Neural cell (in vitro differentiated cells): ENCODE data around the gene SLC29A1. TPM values are rescaled to one million over a fixed set of nuclear protein-coding genes. Genes with fewer than 3 reads are reported as not detected.

Experiments used
- H2AFZ ChIP-seq: fragments of 200-600, 300-800 bp; sonication (generic), shearing (Covaris generic); 2 replicates; pipeline ENCODE4 v1.6.0; 2014; ENCODE audit warnings: low read depth, mild to moderate bottlenecking, antibody characterized with exemption, low read length, moderate library complexity
- H3F3A ChIP-seq: fragments of 200-600 bp; shearing (Covaris generic); 2 replicates; pipeline ENCODE4 v1.6.1; 2016; ENCODE audit warnings: mild to moderate bottlenecking, moderate library complexity, mixed read lengths, antibody characterized with exemption, low read length; ENCODE audit not compliant: insufficient read depth, poor library complexity, severe bottlenecking
- H3K27ac ChIP-seq: fragments of 200-600, 300-800 bp; sonication (generic), shearing (Covaris generic); 2 replicates; pipeline ENCODE4 v1.5.1; 2014; ENCODE audit warnings: mild to moderate bottlenecking, low read length, moderate library complexity
- H3K27me3 ChIP-seq: fragments of 300-800, 200-600 bp; sonication (generic), shearing (Covaris generic); 2 replicates; pipeline ENCODE4 v1.6.0; 2014; ENCODE audit warnings: mild to moderate bottlenecking, low read depth, low read length, moderate library complexity; ENCODE audit not compliant: insufficient read depth
- H3K36me3 ChIP-seq: fragments of 300-800, 200-600 bp; sonication (generic), shearing (Covaris generic); 2 replicates; pipeline ENCODE4 v1.5.1; 2014; ENCODE audit warnings: mild to moderate bottlenecking, antibody characterized with exemption, low read length, moderate library complexity; ENCODE audit not compliant: insufficient read depth
- H3K4me2 ChIP-seq: fragments of 300-800, 200-600 bp; sonication (generic), shearing (Covaris generic); 2 replicates; pipeline ENCODE4 v1.6.0; 2014; ENCODE audit warnings: mild to moderate bottlenecking, low read length
- H3K4me3 ChIP-seq: fragments of 300-800, 200-600 bp; sonication (generic), shearing (Covaris generic); 2 replicates; pipeline ENCODE4 v1.5.1; 2014; ENCODE audit warnings: mild to moderate bottlenecking, low read length, moderate library complexity
- H3K79me2 ChIP-seq: fragments of 200-600 bp; shearing (Covaris generic); replicated peaks from 2 replicates; pipeline ENCODE4 v1.6.0; 2014; ENCODE audit warnings: mild to moderate bottlenecking, low read length, moderate library complexity; ENCODE audit not compliant: insufficient read depth
- H3K9ac ChIP-seq: fragments of 300-800, 200-600 bp; sonication (generic), shearing (Covaris generic); 2 replicates; pipeline ENCODE4 v1.6.1; 2016; ENCODE audit warnings: mild to moderate bottlenecking, low read length, mixed read lengths
- H3K9me2 ChIP-seq: fragments of 200-600 bp; shearing (Covaris generic); 2 replicates; pipeline ENCODE4 v1.6.1; 2016; ENCODE audit warnings: mild to moderate bottlenecking, low read length, mixed read lengths; ENCODE audit not compliant: insufficient read depth
- H3K9me3 ChIP-seq: fragments of 200-600, 300-800 bp; sonication (generic), shearing (Covaris generic); 2 replicates; pipeline ENCODE4 v1.6.1; 2016; ENCODE audit warnings: mild to moderate bottlenecking, mixed run types, low read length, moderate library complexity, mixed read lengths
- H4K20me1 ChIP-seq: fragments of 200-600 bp; shearing (Covaris generic); 2 replicates; pipeline ENCODE4 v1.6.1; 2016; ENCODE audit warnings: mild to moderate bottlenecking, mixed run types; ENCODE audit not compliant: insufficient read depth
- EP300 ChIP-seq: fragments of 450-650 bp; conservative IDR thresholded peaks from 2 replicates; pipeline ENCODE4 v1.6.1; 2014; ENCODE audit warnings: antibody characterized with exemption, mild to moderate bottlenecking, moderate library complexity; ENCODE audit not compliant: poor library complexity, severe bottlenecking
- EZH2 ChIP-seq: fragments of 200-600, 300-800 bp; shearing (Covaris generic), sonication (generic); IDR thresholded peaks from 2 replicates; pipeline ENCODE4 v1.6.1; 2014; ENCODE audit warnings: antibody characterized with exemption, low read length, borderline replicate concordance, mild to moderate bottlenecking; ENCODE audit not compliant: insufficient read depth, poor library complexity, severe bottlenecking
- MXI1 ChIP-seq: fragments of 450-650 bp; conservative IDR thresholded peaks from 2 replicates; pipeline ENCODE4 v1.6.1; 2014; ENCODE audit warnings: antibody characterized with exemption, mild to moderate bottlenecking; ENCODE audit not compliant: poor library complexity, severe bottlenecking
- POLR2AphosphoS5 ChIP-seq: IDR thresholded peaks from 2 replicates; pipeline ENCODE4 v1.6.1; 2012
- RAD21 ChIP-seq: fragments of 450-650 bp; conservative IDR thresholded peaks from 2 replicates; pipeline ENCODE4 v1.6.1; 2014; ENCODE audit warnings: antibody characterized with exemption, mild to moderate bottlenecking, moderate library complexity
- SMC3 ChIP-seq: fragments of 450-650 bp; conservative IDR thresholded peaks from 2 replicates; pipeline ENCODE4 v1.6.1; 2014; ENCODE audit warnings: antibody characterized with exemption, mild to moderate bottlenecking, moderate library complexity; ENCODE audit not compliant: poor library complexity
- TAF1 ChIP-seq: IDR thresholded peaks from 2 replicates; pipeline ENCODE4 v1.6.1; 2012; ENCODE audit warnings: low read depth
- polyA plus RNA-seq: library from polyadenylated mRNA; depleted of rRNA; stranded (reverse); fragments of >200 nt; gene quantifications from 2 replicates; pipeline ENCODE4 v1.2.3, GENCODE V29; 2014
- TF ChIP-seq, protein P1 (sequence below): IDR thresholded peaks from 2 replicates; pipeline ENCODE4 v1.6.1; 2012; ENCODE audit warnings: borderline replicate concordance
- TF ChIP-seq, protein P2 (sequence below): fragments of 450-650 bp; IDR thresholded peaks from 2 replicates; pipeline ENCODE4 v1.5.1; 2014; ENCODE audit warnings: antibody characterized with exemption, mild to moderate bottlenecking, moderate library complexity; ENCODE audit not compliant: poor library complexity, severe bottlenecking

SLC29A1 gene
- polyA plus RNA-seq, 1 donor from 2014 or later: 18.9 TPM

DNA sequence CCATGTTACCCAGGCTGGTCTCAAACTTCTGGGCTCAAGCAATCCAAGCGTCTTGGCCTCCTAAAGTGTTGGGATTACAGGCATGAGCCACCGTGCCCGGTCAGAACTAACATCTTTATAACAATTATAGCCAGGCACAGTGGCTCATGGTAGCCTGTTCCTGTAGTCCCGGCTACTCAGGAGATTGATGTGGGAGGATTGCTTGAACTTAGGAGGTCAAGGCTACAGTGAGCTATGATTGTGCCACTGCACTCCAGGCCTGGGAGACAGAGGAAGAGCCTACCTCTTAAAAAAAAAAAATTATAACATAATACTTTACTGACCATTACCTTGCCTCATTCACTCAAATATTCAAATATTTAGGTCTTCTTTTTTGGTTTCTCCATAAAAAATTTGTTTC, 23.5 kb upstream of the SLC29A1 start:
- no peaks in the 10 kb centered on the region for H3K79me2 ChIP-seq
- H3K36me3 ChIP-seq: no peaks in the 10 kb centered on the region
- no peaks in the 10 kb centered on the region for H3F3A ChIP-seq
- H3K9me2 ChIP-seq: no peaks in the 10 kb centered on the region
- H4K20me1 ChIP-seq: no peaks in the 10 kb centered on the region
- H3K4me3 ChIP-seq: no peak overlapping the region
- H3K4me2 ChIP-seq: no peak overlapping the region
- TF ChIP-seq RAD21 (no peak), SMC3 (no peak), EP300 (no peak), TAF1 (no peak), POLR2AphosphoS5 (no peak), MXI1 (no peak), EZH2 (no peak)
- TF ChIP-seq, protein P1, sequence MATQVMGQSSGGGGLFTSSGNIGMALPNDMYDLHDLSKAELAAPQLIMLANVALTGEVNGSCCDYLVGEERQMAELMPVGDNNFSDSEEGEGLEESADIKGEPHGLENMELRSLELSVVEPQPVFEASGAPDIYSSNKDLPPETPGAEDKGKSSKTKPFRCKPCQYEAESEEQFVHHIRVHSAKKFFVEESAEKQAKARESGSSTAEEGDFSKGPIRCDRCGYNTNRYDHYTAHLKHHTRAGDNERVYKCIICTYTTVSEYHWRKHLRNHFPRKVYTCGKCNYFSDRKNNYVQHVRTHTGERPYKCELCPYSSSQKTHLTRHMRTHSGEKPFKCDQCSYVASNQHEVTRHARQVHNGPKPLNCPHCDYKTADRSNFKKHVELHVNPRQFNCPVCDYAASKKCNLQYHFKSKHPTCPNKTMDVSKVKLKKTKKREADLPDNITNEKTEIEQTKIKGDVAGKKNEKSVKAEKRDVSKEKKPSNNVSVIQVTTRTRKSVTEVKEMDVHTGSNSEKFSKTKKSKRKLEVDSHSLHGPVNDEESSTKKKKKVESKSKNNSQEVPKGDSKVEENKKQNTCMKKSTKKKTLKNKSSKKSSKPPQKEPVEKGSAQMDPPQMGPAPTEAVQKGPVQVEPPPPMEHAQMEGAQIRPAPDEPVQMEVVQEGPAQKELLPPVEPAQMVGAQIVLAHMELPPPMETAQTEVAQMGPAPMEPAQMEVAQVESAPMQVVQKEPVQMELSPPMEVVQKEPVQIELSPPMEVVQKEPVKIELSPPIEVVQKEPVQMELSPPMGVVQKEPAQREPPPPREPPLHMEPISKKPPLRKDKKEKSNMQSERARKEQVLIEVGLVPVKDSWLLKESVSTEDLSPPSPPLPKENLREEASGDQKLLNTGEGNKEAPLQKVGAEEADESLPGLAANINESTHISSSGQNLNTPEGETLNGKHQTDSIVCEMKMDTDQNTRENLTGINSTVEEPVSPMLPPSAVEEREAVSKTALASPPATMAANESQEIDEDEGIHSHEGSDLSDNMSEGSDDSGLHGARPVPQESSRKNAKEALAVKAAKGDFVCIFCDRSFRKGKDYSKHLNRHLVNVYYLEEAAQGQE: no peak
- TF ChIP-seq, protein P2, sequence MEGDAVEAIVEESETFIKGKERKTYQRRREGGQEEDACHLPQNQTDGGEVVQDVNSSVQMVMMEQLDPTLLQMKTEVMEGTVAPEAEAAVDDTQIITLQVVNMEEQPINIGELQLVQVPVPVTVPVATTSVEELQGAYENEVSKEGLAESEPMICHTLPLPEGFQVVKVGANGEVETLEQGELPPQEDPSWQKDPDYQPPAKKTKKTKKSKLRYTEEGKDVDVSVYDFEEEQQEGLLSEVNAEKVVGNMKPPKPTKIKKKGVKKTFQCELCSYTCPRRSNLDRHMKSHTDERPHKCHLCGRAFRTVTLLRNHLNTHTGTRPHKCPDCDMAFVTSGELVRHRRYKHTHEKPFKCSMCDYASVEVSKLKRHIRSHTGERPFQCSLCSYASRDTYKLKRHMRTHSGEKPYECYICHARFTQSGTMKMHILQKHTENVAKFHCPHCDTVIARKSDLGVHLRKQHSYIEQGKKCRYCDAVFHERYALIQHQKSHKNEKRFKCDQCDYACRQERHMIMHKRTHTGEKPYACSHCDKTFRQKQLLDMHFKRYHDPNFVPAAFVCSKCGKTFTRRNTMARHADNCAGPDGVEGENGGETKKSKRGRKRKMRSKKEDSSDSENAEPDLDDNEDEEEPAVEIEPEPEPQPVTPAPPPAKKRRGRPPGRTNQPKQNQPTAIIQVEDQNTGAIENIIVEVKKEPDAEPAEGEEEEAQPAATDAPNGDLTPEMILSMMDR: no peak
- H3K9ac ChIP-seq: no peak overlapping the region
- H3K9me3 ChIP-seq: no peaks in the 10 kb centered on the region
- no peak overlapping the region for H2AFZ ChIP-seq
- no peaks in the 10 kb centered on the region for H3K27me3 ChIP-seq
- no peak overlapping the region for H3K27ac ChIP-seq

- Histone ChIP-seq H3K4me2 (no peak overlapping the region), H3K27ac (no peak overlapping the region), H3F3A (no peaks in the 10 kb centered on the region), H3K9me2 (no peaks in the 10 kb centered on the region), H4K20me1 (no peaks in the 10 kb centered on the region), H3K27me3 (no peaks in the 10 kb centered on the region), H3K9ac (no peak overlapping the region), H3K79me2 (no peaks in the 10 kb centered on the region), H2AFZ (no peak overlapping the region), H3K4me3 (no peak overlapping the region), H3K9me3 (no peaks in the 10 kb centered on the region), H3K36me3 (no peaks in the 10 kb centered on the region)
- no peak for TF ChIP-seq EP300
- TF ChIP-seq, protein P2: no peak
- no peak for TF ChIP-seq RAD21
- TF ChIP-seq, protein P1: no peak
- no peak for TF ChIP-seq EZH2
- TF ChIP-seq SMC3: no peak
- no peak for TF ChIP-seq POLR2AphosphoS5
- TF ChIP-seq MXI1: no peak
- TF ChIP-seq TAF1: no peak
These were observed 22.2 kb upstream of the SLC29A1 start for GRCh38 chr6:44201200-44201599.
